ENCODE measurements around the gene DNAJC3. TPM values are rescaled to one million over a fixed set of nuclear protein-coding genes. Genes with fewer than 3 reads are reported as not detected.

DNAJC3 gene
- total RNA-seq, 1 donor from 2014 or later = 49.7 TPM

DNA sequence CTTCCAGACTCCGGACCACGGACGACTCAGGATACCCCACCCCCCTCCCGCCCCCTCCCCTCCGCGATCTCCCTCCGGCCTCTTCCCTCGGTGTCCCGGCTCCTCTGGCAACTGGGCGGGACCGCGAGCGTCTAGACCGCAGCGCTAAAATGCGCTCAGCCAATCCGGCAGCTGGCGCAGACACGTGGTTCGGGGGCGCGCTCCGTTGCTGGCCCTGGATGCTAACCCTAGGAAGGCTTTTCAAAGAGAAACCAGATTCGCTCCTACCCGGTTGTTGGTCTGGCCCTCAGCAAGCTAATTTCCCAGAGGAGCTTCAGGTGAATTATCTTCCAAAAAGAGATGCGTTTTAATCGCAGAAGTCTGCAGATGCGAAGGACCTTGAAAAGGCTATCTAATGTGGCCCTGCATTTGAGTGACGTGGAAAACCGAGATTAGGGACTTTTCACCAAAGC is 32.3 kb upstream of the DNAJC3 start, which contains the start of gene DZIP1:
Gene DZIP1, minus strand, starts transcription at position 106 of the 452 bp plus-strand sequence. CDS start 2,677 bp downstream, outside the sequence.
- TF ChIP-seq, protein P1, sequence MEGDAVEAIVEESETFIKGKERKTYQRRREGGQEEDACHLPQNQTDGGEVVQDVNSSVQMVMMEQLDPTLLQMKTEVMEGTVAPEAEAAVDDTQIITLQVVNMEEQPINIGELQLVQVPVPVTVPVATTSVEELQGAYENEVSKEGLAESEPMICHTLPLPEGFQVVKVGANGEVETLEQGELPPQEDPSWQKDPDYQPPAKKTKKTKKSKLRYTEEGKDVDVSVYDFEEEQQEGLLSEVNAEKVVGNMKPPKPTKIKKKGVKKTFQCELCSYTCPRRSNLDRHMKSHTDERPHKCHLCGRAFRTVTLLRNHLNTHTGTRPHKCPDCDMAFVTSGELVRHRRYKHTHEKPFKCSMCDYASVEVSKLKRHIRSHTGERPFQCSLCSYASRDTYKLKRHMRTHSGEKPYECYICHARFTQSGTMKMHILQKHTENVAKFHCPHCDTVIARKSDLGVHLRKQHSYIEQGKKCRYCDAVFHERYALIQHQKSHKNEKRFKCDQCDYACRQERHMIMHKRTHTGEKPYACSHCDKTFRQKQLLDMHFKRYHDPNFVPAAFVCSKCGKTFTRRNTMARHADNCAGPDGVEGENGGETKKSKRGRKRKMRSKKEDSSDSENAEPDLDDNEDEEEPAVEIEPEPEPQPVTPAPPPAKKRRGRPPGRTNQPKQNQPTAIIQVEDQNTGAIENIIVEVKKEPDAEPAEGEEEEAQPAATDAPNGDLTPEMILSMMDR (IDR thresholded peaks at IDR 0.05; ENCODE audit: insufficient read depth, low read length, poor library complexity, severe bottlenecking) = no peak
- Histone ChIP-seq H3K36me3 (ENCODE audit: control insufficient read depth, insufficient read depth, low read length) (no peaks in the 10 kb centered on the region), H3K4me3 (ENCODE audit: low read depth, low read length) (peak within 1 kb of the TSS; percentile 61), H3K27me3 (ENCODE audit: control insufficient read depth, insufficient read depth, low read length) (no peaks in the 10 kb centered on the region)
- DNase-seq (ENCODE audit: low read depth) = no peak

DNA sequence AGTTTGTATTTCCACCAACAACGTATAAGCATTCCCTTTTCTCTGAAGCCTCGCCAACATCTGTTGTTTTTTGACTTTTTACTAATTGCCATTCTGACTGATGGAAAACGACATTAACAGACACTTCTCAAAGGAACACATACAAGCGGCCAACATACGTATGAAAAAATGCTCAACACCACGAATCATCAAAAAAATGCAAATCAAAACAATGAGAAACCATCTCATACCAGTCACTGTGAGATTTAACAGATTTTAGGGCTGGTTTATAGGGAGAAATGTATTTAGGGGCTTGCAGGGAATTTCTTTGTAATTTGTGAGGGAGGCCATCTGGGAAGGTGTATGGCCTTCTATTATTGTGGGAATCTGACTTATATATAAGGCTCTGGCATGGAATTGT is 29.6 kb upstream of the DNAJC3 start:
- no peak overlapping the region for H3K4me3 ChIP-seq (ENCODE audit: low read depth, low read length)
- no peak for DNase-seq (ENCODE audit: low read depth)
- no peaks in the 10 kb centered on the region for H3K36me3 ChIP-seq (ENCODE audit: control insufficient read depth, insufficient read depth, low read length)
- H3K27me3 ChIP-seq (ENCODE audit: control insufficient read depth, insufficient read depth, low read length) = no peaks in the 10 kb centered on the region
- TF ChIP-seq, protein P1 (IDR thresholded peaks at IDR 0.05; ENCODE audit: insufficient read depth, low read length, poor library complexity, severe bottlenecking) = no peak

- no peaks in the 10 kb centered on the region for H3K27me3 ChIP-seq (ENCODE audit: control insufficient read depth, insufficient read depth, low read length)
- DNase-seq (ENCODE audit: low read depth) = no peak
- no peaks in the 10 kb centered on the region for H3K36me3 ChIP-seq (ENCODE audit: control insufficient read depth, insufficient read depth, low read length)
- H3K4me3 ChIP-seq (ENCODE audit: low read depth, low read length) = no peak overlapping the region
- TF ChIP-seq, protein P1 (IDR thresholded peaks at IDR 0.05; ENCODE audit: insufficient read depth, low read length, poor library complexity, severe bottlenecking) = no peak
These were observed 26.2 kb upstream of the DNAJC3 start for GRCh38 chr13:95650696-95651095.

GRCh38 chr13:95652244-95652764 is 24.6 kb upstream of the DNAJC3 start:
- TF ChIP-seq, protein P1 (IDR thresholded peaks at IDR 0.05; ENCODE audit: insufficient read depth, low read length, poor library complexity, severe bottlenecking) = no peak
- no peak overlapping the region for H3K4me3 ChIP-seq (ENCODE audit: low read depth, low read length)
- no peaks in the 10 kb centered on the region for H3K27me3 ChIP-seq (ENCODE audit: control insufficient read depth, insufficient read depth, low read length)
- no peaks in the 10 kb centered on the region for H3K36me3 ChIP-seq (ENCODE audit: control insufficient read depth, insufficient read depth, low read length)
- no peak for DNase-seq (ENCODE audit: low read depth)

DNA sequence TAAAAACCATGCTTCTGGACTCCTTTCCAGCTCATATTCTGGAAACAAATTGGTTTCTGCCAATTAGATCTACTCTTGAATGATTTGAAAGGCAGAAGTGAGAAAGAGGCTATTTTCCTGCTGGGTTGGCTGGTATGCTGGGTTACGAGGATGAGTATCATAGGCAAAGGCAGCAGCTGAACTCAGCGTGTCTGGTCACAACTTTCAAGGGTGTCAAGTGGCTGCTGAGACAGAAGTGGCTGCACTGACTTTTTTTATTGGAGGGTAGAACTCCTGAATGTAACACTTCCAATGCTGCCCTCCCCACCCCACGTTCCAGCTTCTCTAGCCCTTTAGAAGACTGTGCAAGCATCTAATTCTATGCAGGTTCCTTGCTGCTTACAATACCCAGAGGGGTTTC is 24.1 kb upstream of the DNAJC3 start:
- TF ChIP-seq, protein P1 (IDR thresholded peaks at IDR 0.05; ENCODE audit: insufficient read depth, low read length, poor library complexity, severe bottlenecking) = no peak
- H3K4me3 ChIP-seq (ENCODE audit: low read depth, low read length) = no peak overlapping the region
- DNase-seq (ENCODE audit: low read depth) = no peak
- H3K36me3 ChIP-seq (ENCODE audit: control insufficient read depth, insufficient read depth, low read length) = no peaks in the 10 kb centered on the region
- H3K27me3 ChIP-seq (ENCODE audit: control insufficient read depth, insufficient read depth, low read length) = no peaks in the 10 kb centered on the region
